GM21576 (cell line): ENCODE measurements around the gene ITGA2.
"Not testable (repeated sequence)": the region's sequence is repeated elsewhere in the genome, so short reads cannot be mapped to it uniquely, and the experiment has no call there.

Source experiments
- ATAC-seq: cut with Tn5 transposase; IDR thresholded peaks from one replicate; pipeline ENCODE4 v1.9.1; 2021; ENCODE audit warnings: mild to moderate bottlenecking, moderate library complexity; ENCODE audit not compliant: unreplicated experiment

The ITGA2 gene

GRCh38 chr5:53095217-53095616, 106.1 kb downstream of the ITGA2 start:
- no peak for ATAC-seq

- ATAC-seq, result peak; percentile 65
Observed at GRCh38 chr5:53095931-53096525, 106.9 kb downstream of the ITGA2 start.

- no peak for ATAC-seq
Observed at GRCh38 chr5:53099546-53099945, 110.4 kb downstream of the ITGA2 start.

GRCh38 chr5:53100606-53101005, 111.5 kb downstream of the ITGA2 start:
- ATAC-seq, result no peak

DNA sequence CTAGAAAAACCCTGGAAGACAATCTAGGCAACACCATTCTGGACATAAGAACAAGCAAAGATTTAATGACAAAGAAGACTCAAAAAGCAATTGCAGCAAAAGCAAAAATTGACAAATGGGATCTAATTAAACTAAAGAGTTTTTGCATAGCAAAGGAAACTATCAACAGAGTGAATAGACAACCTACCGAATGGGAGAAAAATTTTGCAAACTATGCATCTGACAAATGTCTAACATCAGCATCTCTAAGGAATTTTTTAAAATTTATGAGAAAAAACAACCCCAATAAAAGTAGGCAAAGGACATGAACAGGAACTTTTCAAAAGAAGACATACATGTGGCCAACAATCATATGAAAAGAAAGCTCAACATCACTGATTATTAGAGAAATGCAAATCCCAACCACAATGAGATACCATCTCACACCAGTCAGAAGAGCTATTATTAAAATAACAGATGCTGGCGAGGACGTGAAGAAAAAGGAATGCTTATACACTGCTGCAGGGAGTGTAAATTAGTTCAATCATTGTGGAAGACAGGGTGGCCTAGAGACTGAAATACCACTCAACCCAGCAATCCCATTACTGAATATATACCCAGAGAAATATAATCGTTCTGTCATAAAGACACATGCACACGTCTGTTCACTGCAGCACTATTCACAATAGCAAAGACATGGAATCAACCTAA, 116.6 kb downstream of the ITGA2 start:
- no peak for ATAC-seq

DNA sequence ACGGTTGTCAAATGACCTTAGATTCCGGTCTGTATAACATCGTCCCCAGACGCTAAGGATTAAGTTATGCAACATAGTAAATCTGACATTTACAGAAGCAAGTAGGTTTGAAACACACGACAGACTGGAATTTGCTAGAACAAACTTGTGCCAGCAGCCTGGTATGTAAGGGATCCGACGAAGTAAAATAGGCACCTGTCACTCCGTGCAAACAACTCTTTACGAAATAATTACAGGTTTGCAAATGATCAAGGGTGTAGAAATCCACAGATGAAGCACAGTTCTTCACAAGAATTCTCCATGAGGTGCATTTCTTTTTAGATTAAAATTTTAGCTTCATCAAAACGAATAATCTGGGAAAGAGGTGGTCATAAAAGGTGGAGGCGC, 119.9 kb downstream of the ITGA2 start:
- peak; percentile 13 for ATAC-seq

- peak; percentile 97 for ATAC-seq
Observed at GRCh38 chr5:53109443-53110127, 120.4 kb downstream of the ITGA2 start, which contains the start of gene MOCS2. TSS of gene MOCS2 (minus strand) at chr5:53109757. CDS start at chr5:53107174, 2,583 bp downstream.

GRCh38 chr5:53110156-53110555, 121.0 kb downstream of the ITGA2 start:
- peak; percentile 0 for ATAC-seq

- no peak for ATAC-seq
Observed at GRCh38 chr5:53111139-53111538, 122.0 kb downstream of the ITGA2 start.

DNA sequence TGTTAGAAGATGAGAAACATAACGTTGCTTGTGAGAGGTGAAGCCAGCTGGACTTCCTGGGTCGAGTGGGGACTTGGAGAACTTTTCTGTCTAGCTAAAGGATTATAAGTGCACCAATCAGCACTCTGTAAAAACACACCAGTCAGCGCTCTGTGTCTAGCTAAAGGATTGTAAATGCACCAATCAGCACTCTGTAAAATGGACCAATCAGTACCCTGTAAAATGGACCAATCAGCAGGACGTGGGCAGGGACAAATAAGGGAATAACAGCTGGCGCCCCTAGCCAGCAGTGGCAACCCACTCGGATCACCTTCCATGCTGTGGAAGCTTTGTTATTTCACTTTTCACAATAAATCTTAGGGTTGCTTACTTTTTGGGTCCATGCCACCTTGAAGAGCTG, 123.2 kb downstream of the ITGA2 start:
- ATAC-seq, result not testable (repeated sequence)

DNA sequence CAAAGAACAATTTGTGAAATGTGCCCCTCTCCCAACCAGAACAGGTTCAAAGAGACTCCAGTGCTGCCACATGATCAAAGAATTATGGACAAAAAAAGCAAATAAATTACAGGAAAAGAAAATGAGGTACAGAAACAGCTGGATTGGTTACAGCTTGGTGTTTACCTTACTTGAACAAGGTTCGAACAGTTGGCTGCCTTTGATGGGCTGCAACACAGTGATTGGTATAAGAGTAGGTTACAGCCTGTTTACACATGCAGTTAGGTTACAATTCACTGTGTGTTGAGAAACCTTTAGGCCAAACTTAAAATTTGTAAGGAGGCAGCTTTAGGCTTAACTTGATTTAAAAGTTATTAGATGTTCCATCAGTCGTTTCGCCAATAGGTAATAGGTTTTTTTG, 123.8 kb downstream of the ITGA2 start:
- ATAC-seq, result no peak

DNA sequence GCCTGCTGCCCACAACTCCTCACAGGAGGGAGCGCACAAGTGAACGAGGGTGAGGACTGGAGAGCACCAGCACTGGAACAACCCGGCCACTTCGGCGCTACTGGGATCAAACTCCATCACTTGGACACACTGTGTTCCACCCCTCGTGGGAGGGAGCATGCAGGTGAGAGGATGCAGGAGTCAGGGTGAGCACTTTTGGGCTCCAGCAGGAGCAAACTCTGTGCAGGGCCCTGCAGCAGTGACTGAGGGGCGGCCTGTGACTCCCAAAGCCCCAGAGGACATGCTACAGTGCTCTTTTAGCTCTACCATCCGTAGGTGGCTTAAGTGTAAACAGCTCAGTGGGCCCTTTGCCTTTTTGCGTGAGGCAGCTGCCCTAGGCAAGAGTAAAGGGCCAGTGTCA, 124.8 kb downstream of the ITGA2 start:
- ATAC-seq, result no peak

- no peak for ATAC-seq
Observed at GRCh38 chr5:53114988-53115387, 125.8 kb downstream of the ITGA2 start.

- ATAC-seq, result no peak
Observed at GRCh38 chr5:53116597-53116996, 127.4 kb downstream of the ITGA2 start.

GRCh38 chr5:53118879-53119278, 129.7 kb downstream of the ITGA2 start:
- no peak for ATAC-seq

- no peak for ATAC-seq
Observed at GRCh38 chr5:53120165-53120564, 131.0 kb downstream of the ITGA2 start.

DNA sequence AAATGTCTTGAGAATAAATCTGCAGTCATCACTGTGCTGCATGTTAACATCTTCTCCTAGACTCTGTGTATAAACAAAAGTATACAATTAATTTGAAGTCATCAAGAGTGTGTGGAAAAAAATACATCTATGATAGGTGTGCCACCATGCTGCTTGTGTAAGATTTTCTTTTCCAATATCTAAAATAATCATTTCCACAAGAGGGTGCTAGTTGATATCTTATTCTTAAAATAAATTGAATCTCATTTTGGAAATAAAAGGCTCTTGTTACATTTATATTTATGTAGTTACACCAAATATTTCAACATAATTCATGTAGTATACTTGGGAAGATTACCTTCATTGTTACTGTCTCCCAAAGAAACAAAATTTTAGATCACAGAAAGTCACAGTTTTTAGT, 134.6 kb downstream of the ITGA2 start:
- no peak for ATAC-seq

- no peak for ATAC-seq
Observed at GRCh38 chr5:53126521-53126920, 137.4 kb downstream of the ITGA2 start.

DNA sequence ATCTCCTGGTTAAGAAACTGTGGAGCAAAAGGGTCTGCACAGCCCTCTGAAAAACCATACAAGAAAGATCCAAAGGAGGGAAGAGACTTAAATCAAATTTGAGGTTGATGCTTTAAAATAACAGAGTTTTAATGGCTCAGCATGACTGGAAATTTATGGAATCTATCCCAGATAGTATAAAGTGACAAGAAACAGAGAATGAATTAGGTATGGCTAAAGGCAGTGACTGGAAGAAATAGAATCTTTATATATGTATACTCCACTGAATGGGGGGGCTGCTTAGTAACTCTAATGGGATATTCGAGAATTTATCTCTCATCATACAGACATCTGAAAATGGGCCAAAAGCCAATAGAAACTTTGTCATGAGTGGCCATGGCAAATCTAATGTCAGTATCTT, 138.0 kb downstream of the ITGA2 start:
- no peak for ATAC-seq

DNA sequence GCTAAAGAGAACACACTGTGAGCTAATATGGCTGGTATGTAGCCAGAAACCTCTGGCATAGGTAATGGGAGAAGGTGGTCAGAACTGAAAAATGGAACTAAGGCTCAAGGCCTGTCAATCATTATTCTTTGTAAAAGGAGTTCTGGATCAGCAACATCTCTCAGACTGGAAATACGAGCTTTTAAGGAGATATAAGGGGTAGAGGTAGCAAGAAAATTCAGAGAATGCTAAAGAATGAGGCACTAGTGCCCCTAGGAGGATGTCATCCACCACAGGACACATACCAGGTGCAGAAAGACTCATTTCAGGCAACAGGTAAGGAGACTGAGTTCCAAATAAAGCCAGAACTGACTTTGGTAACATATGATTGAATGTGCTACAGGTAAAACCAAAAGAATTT, 139.3 kb downstream of the ITGA2 start:
- ATAC-seq, result no peak

DNA sequence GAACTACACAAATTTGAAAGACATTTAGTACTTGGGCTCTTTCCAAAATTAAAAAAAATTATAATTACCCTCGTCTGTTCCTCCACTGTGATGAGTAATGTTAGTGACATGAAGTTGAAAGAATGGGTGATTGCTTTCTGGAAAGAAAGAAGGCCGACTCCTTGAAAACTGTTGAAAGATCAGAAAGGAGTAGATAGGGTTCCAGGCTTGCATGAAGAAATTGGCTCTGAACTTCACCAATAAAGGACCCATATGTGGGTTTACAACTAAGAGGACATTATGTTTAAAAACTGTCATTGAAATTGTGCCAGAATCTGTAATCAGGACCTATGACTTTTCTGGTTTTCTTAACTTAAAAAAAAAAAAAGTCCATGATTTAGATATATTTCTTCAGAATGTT, 141.1 kb downstream of the ITGA2 start:
- no peak for ATAC-seq

- ATAC-seq, result no peak
Observed at GRCh38 chr5:53133020-53133419, 143.9 kb downstream of the ITGA2 start.
